Endodermal cell (in vitro differentiated cells): ENCODE data around the gene MACROD2. TPM values are rescaled to one million over a fixed set of nuclear protein-coding genes. Genes with fewer than 3 reads are reported as not detected.

Source experiments
- DNase-seq: peaks from one replicate; pipeline ENCODE4 v3.0.0-alpha.2; 2017
- H3K27ac ChIP-seq: 2 replicates; pipeline ENCODE4 v1.5.1; 2013; ENCODE audit warnings: mild to moderate bottlenecking, low read depth, low read length, moderate library complexity
- H3K27me3 ChIP-seq: 2 replicates; pipeline ENCODE4 v1.6.1; 2013; ENCODE audit warnings: mild to moderate bottlenecking, low read length, moderate library complexity; ENCODE audit not compliant: insufficient read depth, control insufficient read depth, poor library complexity, severe bottlenecking
- H3K36me3 ChIP-seq: 2 replicates; pipeline ENCODE4 v1.7.0; 2013; ENCODE audit warnings: mild to moderate bottlenecking, low read length, moderate library complexity; ENCODE audit not compliant: control insufficient read depth, insufficient read depth
- H3K4me1 ChIP-seq: one replicate; pipeline ENCODE4 v1.7.0; 2013; ENCODE audit warnings: low read length; ENCODE audit not compliant: control insufficient read depth, insufficient read depth
- H3K4me3 ChIP-seq: 2 replicates; pipeline ENCODE4 v1.5.1; 2013; ENCODE audit warnings: mild to moderate bottlenecking, low read length, moderate library complexity
- H3K9ac ChIP-seq: 2 replicates; pipeline ENCODE4 v1.6.1; 2013; ENCODE audit warnings: mild to moderate bottlenecking, low read length, moderate library complexity; ENCODE audit not compliant: poor library complexity, severe bottlenecking; ENCODE audit errors: extremely low read depth
- H3K9me3 ChIP-seq: 2 replicates; pipeline ENCODE4 v1.6.1; 2013; ENCODE audit warnings: mild to moderate bottlenecking, low read length, moderate library complexity; ENCODE audit not compliant: control insufficient read depth
- H3K27ac Mint-ChIP-seq: 2 replicates; pipeline ENCODE4 v1.8.0; 2020; ENCODE audit warnings: mixed read lengths
- H3K27me3 Mint-ChIP-seq: 2 replicates; pipeline ENCODE4 v1.8.0; 2021; ENCODE audit warnings: mild to moderate bottlenecking, mixed read lengths; ENCODE audit not compliant: insufficient read depth
- H3K36me3 Mint-ChIP-seq: 2 replicates; pipeline ENCODE4 v1.8.0; 2020; ENCODE audit warnings: low read depth, mixed read lengths
- H3K4me1 Mint-ChIP-seq: 2 replicates; pipeline ENCODE4 v1.8.0; 2020; ENCODE audit warnings: mixed read lengths
- H3K4me3 Mint-ChIP-seq: 2 replicates; pipeline ENCODE4 v1.8.0; 2020; ENCODE audit warnings: mild to moderate bottlenecking, moderate library complexity, mixed read lengths
- H3K9me3 Mint-ChIP-seq: 2 replicates; pipeline ENCODE4 v1.8.0; 2020; ENCODE audit warnings: mild to moderate bottlenecking, mixed read lengths
- WGBS, 2 experiments: methylation state at CpG; one replicate each; pipeline versions ENCODE4 v1.1.5 to v1.1.7; 2013; ENCODE audit warnings: missing lambda C conversion rate in 2 of 2, mixed read lengths in 1 of 2; ENCODE audit not compliant: insufficient coverage in 1 of 2, insufficient read length in 1 of 2; 5-methylcytosine and 5-hydroxymethylcytosine counted together
- total RNA-seq, 2 donors: library from RNA; stranded (reverse); fragmentation: NEBNext Ultra II Directional in 1 of 2; extraction: Animal tissue kit (Norgen Biotek cat#: 25700) in 1 of 2; gene quantifications; 2 replicates in 1 of 2; 3 replicates in 1 of 2; pipeline ENCODE4 v1.2.1, GENCODE V29; 2021
- TF ChIP-seq, protein P1 (sequence below): fragments of 200-600 bp; sonication (generic); conservative IDR thresholded peaks from 2 replicates; pipeline ENCODE4 v1.5.0; 2021; ENCODE audit warnings: antibody characterized with exemption, mild to moderate bottlenecking

Gene MACROD2
- total RNA-seq, 2 donors from 2014 or later: 2.3 to 4.8 TPM

DNA sequence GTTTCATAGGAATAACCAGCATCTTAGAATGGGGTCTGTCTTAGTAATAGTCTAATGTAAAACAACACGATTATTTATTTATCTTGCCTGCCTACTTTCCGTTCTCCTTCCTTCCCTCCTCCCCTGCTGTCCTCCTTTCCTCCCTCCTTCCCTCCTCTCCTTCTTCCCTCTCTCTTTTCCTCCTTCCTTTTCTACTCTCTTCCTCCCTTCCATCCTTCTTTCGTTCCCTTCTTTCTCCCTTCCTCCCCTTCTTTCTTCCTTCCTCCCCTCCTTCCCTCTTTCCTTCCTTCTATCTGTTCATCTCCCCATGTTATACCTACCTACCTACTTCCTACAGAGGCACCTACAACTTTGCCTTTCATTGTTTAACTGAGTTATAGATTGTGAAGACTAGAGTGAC is 1637.4 kb downstream of the MACROD2 start:
- Histone ChIP-seq H3K27ac (no peak overlapping the region), H3K4me3 (no peak overlapping the region), H3K4me1 (peaks cover under 1% of the 10 kb centered on the region), H3K27me3 (no peaks in the 10 kb centered on the region), H3K9ac (no peak overlapping the region), H3K36me3 (no peaks in the 10 kb centered on the region), H3K9me3 (peaks cover 9% of the 10 kb centered on the region)
- TF ChIP-seq, protein P1, sequence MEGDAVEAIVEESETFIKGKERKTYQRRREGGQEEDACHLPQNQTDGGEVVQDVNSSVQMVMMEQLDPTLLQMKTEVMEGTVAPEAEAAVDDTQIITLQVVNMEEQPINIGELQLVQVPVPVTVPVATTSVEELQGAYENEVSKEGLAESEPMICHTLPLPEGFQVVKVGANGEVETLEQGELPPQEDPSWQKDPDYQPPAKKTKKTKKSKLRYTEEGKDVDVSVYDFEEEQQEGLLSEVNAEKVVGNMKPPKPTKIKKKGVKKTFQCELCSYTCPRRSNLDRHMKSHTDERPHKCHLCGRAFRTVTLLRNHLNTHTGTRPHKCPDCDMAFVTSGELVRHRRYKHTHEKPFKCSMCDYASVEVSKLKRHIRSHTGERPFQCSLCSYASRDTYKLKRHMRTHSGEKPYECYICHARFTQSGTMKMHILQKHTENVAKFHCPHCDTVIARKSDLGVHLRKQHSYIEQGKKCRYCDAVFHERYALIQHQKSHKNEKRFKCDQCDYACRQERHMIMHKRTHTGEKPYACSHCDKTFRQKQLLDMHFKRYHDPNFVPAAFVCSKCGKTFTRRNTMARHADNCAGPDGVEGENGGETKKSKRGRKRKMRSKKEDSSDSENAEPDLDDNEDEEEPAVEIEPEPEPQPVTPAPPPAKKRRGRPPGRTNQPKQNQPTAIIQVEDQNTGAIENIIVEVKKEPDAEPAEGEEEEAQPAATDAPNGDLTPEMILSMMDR: no peak
- Mint-ChIP-seq H3K27ac (no peak overlapping the region), H3K4me3 (no peak overlapping the region), H3K4me1 (peaks cover 22% of the 10 kb centered on the region), H3K27me3 (no peaks in the 10 kb centered on the region), H3K9me3 (peaks cover 8% of the 10 kb centered on the region), H3K36me3 (no peaks in the 10 kb centered on the region)
- no peak for DNase-seq
- 91 to 92% methylated on average over 2 to 3 of the region's 3 CpGs for WGBS, 2 experiments

DNA sequence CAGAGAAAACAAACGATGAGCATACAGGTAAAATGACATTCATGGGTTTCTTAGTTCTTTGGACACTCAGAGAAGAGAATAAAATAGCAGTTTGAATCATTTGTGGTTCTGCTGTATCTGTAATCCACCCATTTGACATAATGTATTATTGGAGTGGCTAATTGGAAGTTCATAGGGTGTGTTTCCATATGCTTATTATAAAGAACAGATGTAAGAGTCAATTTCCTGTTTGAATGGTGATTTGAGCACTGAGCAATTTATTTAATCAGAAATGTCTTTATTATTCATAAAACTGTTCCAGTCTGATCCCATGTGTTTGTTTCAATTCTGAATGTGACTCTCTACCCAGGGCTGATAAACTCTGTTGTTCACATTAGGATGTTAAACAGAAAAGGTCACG is 1638.8 kb downstream of the MACROD2 start:
- Mint-ChIP-seq H3K27ac (no peak overlapping the region), H3K27me3 (no peaks in the 10 kb centered on the region), H3K4me1 (peaks cover 34% of the 10 kb centered on the region), H3K36me3 (no peaks in the 10 kb centered on the region), H3K9me3 (peaks cover 8% of the 10 kb centered on the region), H3K4me3 (no peak overlapping the region)
- Histone ChIP-seq H3K4me1 (peaks cover 13% of the 10 kb centered on the region), H3K4me3 (no peak overlapping the region), H3K27ac (no peak overlapping the region), H3K36me3 (no peaks in the 10 kb centered on the region), H3K9ac (no peak overlapping the region), H3K27me3 (no peaks in the 10 kb centered on the region), H3K9me3 (peaks cover 9% of the 10 kb centered on the region)
- TF ChIP-seq, protein P1: no peak
- WGBS, 2 experiments: 75 to 92% methylated on average over 1 to 2 of the region's 2 CpGs
- DNase-seq: no peak

DNA sequence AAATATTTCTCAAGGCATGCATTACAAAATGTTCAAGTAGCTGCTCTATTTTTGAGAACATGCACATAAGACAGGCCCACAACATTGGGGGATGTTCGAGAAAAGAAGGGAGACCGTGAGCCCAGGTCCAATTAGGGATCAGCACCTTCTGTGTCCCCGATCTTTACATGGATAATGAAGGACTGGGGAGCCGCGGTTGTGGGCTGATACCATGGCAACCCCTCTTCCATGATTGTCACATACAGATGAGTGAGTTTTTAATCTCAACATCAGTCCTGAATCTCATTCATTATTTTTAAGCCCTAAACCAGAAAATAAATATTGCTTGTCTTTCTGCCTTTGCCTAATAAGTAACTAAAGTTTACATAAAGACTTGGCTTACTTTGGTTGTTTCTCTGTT is 1642.2 kb downstream of the MACROD2 start:
- TF ChIP-seq, protein P1: no peak
- no peak for DNase-seq
- Mint-ChIP-seq H3K27me3 (peaks cover 9% of the 10 kb centered on the region), H3K4me3 (no peak overlapping the region), H3K27ac (peak overlapping the region; percentile 57), H3K9me3 (peaks cover 8% of the 10 kb centered on the region), H3K36me3 (no peaks in the 10 kb centered on the region), H3K4me1 (peaks cover 28% of the 10 kb centered on the region)
- Histone ChIP-seq H3K36me3 (no peaks in the 10 kb centered on the region), H3K4me3 (no peak overlapping the region), H3K9ac (no peak overlapping the region), H3K27me3 (no peaks in the 10 kb centered on the region), H3K4me1 (peaks cover 13% of the 10 kb centered on the region), H3K9me3 (peaks cover 9% of the 10 kb centered on the region), H3K27ac (peak overlapping the region; percentile 83)
- 92 to 100% methylated on average over 1 to 5 of the region's 5 CpGs for WGBS, 2 experiments
